ENCODE measurements around the gene TAF10.

GRCh38 chr11:6625156-6625831, 13.3 kb upstream of the TAF10 start:
- no peak for TF ChIP-seq CTCF (IDR thresholded peaks at IDR 0.05)
- no peak for TF ChIP-seq POLR2A (IDR thresholded peaks at IDR 0.05)
